ENCODE measurements around the gene PIK3R5. TPM values are rescaled to one million over a fixed set of nuclear protein-coding genes. Genes with fewer than 3 reads are reported as not detected.

PIK3R5 gene
- total RNA-seq, 1 donor from 2014 or later = 14.5 TPM

GRCh38 chr17:8955021-8955959 lies 10.2 kb downstream of the PIK3R5 start:
- Mint-ChIP-seq H3K27ac (ENCODE audit: unreplicated experiment) (no peak overlapping the region), H3K4me3 (ENCODE audit: unreplicated experiment) (peak overlapping the region; percentile 5), H3K36me3 (ENCODE audit: low read depth, unreplicated experiment) (peaks cover 1% of the 10 kb centered on the region), H3K4me1 (ENCODE audit: unreplicated experiment) (peaks cover 18% of the 10 kb centered on the region), H3K27me3 (ENCODE audit: unreplicated experiment) (peaks cover 6% of the 10 kb centered on the region), H3K9me3 (ENCODE audit: unreplicated experiment) (no peaks in the 10 kb centered on the region)
- no peak for DNase-seq (ENCODE audit: low spot score)
- TF ChIP-seq CTCF (IDR thresholded peaks at IDR 0.05; ENCODE audit: unreplicated experiment) = no peak

DNA sequence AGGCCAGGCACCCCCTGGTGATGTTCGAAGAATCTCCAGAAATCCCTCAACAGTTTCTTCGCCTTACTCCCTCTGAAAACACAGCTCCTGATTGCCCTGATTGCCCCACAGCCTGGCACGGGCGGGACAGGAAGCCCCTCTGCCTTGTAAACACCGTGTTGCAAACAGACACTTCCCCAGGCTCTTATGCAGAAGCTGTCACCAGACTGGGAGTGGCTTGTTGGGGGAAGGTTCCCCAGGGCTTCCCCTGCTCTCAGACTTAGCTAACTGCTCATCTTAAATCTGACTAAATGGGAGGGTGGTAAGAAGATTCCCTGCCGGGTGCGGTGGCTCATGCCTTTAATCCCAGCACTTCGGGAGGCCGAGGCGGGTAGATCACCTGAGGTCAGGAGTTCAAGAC lies 11.2 kb downstream of the PIK3R5 start:
- Mint-ChIP-seq H3K4me3 (ENCODE audit: unreplicated experiment) (no peak overlapping the region), H3K9me3 (ENCODE audit: unreplicated experiment) (no peaks in the 10 kb centered on the region), H3K27ac (ENCODE audit: unreplicated experiment) (no peak overlapping the region), H3K36me3 (ENCODE audit: low read depth, unreplicated experiment) (no peaks in the 10 kb centered on the region), H3K27me3 (ENCODE audit: unreplicated experiment) (peaks cover 5% of the 10 kb centered on the region), H3K4me1 (ENCODE audit: unreplicated experiment) (peaks cover 18% of the 10 kb centered on the region)
- no peak for TF ChIP-seq CTCF (IDR thresholded peaks at IDR 0.05; ENCODE audit: unreplicated experiment)
- DNase-seq (ENCODE audit: low spot score) = no peak

DNA sequence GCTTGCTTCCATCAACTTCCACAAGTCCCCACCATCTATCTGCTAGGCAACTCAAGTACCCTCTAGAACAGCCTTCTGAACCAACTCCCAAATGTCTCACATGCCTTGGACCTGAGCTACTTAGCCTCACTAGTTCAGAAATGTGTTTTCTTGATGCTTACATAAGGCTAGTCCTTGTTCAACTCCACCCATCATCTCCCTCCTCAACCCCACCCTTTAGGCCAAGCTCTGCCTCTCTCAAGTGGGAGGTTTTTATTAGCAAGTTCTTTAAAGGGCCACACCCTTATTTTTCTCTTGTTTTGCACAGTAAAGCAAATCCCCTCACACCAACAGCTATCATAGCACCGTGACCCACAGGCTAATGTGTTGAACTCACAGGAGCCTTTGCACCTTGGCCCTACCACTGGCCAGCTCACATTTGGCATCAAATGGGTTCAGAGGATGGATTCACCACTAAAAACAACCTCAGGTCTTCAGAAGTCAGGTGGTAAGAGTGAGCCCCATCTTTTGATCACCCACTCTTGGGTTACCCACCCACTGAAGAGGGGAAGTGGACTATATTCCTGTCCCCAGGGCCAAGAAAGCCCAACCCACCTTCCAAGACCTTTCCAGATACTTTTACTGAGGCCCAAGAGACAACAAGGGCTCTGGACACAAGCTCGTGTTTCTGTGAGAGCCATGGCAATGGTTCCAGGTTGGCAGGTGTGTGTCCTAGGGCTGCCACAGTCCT lies 12.2 kb downstream of the PIK3R5 start:
- no peak for DNase-seq (ENCODE audit: low spot score)
- H3K4me1 Mint-ChIP-seq (ENCODE audit: unreplicated experiment) = peaks cover 18% of the 10 kb centered on the region
- no peak overlapping the region for H3K4me3 Mint-ChIP-seq (ENCODE audit: unreplicated experiment)
- H3K36me3 Mint-ChIP-seq (ENCODE audit: low read depth, unreplicated experiment) = no peaks in the 10 kb centered on the region
- peaks cover 5% of the 10 kb centered on the region for H3K27me3 Mint-ChIP-seq (ENCODE audit: unreplicated experiment)
- H3K27ac Mint-ChIP-seq (ENCODE audit: unreplicated experiment) = no peak overlapping the region
- no peak for TF ChIP-seq CTCF (IDR thresholded peaks at IDR 0.05; ENCODE audit: unreplicated experiment)
- no peaks in the 10 kb centered on the region for H3K9me3 Mint-ChIP-seq (ENCODE audit: unreplicated experiment)

- Mint-ChIP-seq H3K9me3 (ENCODE audit: unreplicated experiment) (no peaks in the 10 kb centered on the region), H3K27ac (ENCODE audit: unreplicated experiment) (no peak overlapping the region), H3K27me3 (ENCODE audit: unreplicated experiment) (peaks cover 9% of the 10 kb centered on the region), H3K4me1 (ENCODE audit: unreplicated experiment) (peaks cover 18% of the 10 kb centered on the region), H3K4me3 (ENCODE audit: unreplicated experiment) (no peak overlapping the region), H3K36me3 (ENCODE audit: low read depth, unreplicated experiment) (no peaks in the 10 kb centered on the region)
- no peak for TF ChIP-seq CTCF (IDR thresholded peaks at IDR 0.05; ENCODE audit: unreplicated experiment)
- DNase-seq (ENCODE audit: low spot score) = no peak
Observed at GRCh38 chr17:8952191-8952590, 13.3 kb downstream of the PIK3R5 start.

All from endothelial cell (in vitro differentiated cells).